ENCODE results near the gene ITGB3. TPM values are rescaled to one million over a fixed set of nuclear protein-coding genes. Genes with fewer than 3 reads are reported as not detected.

ITGB3 gene
- total RNA-seq, 1 experiment from 2014 or later = not detected

GRCh38 chr17:47210779-47211178, 42.8 kb upstream of the ITGB3 start:
- ATAC-seq (no peak), DNase-seq (ENCODE audit: low read depth, low spot score) (no peak)
- H2AFZ ChIP-seq (ENCODE audit: low read depth, low read length, poor library complexity, severe bottlenecking) = no peak overlapping the region
- H3K9ac ChIP-seq (ENCODE audit: low read length) = no peak overlapping the region
- intact Hi-C loops (cut with micrococcal nuclease) = no loop called here
- no peaks in the 10 kb centered on the region for H3K9me2 ChIP-seq (ENCODE audit: insufficient read depth)
- H3K79me2 ChIP-seq (ENCODE audit: insufficient read depth, low read length) = no peaks in the 10 kb centered on the region
- no peaks in the 10 kb centered on the region for H3K9me3 ChIP-seq (ENCODE audit: control insufficient read depth in 1 of 2, insufficient read depth in 1 of 2, low read depth in 1 of 2, low read length in 2 of 2)
- H3K4me1 ChIP-seq (ENCODE audit: control insufficient read depth in 1 of 2, insufficient read depth in 2 of 2, low read length in 2 of 2) = peaks cover 4% of the 10 kb centered on the region in 2 experiments
- ChIA-PET POLR2A (no interaction called here), RAD21 (ENCODE audit: low non-redundant PET in 1 of 2, low total read pairs in 2 of 2, uncharacterized antibody in 2 of 2, unreplicated experiment in 2 of 2) (no interaction called here), CTCF (no interaction called here)
- H3K27ac ChIP-seq (ENCODE audit: low read depth, low read length) = no peak overlapping the region
- H3K27me3 ChIP-seq (ENCODE audit: insufficient read depth, low read length) = no peaks in the 10 kb centered on the region
- H4K20me1 ChIP-seq (ENCODE audit: insufficient read depth) = no peaks in the 10 kb centered on the region
- H3K4me3 ChIP-seq (replicated peaks in 1 of 2; ENCODE audit: low read depth in 1 of 2, low read length in 2 of 2) = no peak overlapping the region
- H3K36me3 ChIP-seq (ENCODE audit: control insufficient read depth in 1 of 2, insufficient read depth in 2 of 2, low read length in 2 of 2) = no peaks in the 10 kb centered on the region
- no peak overlapping the region for H3K4me2 ChIP-seq (ENCODE audit: low read length)
- no TSS peak for BruUV-seq (replicated peaks)
- no peak for TF ChIP-seq FOSL1 (IDR thresholded peaks at IDR 0.05; ENCODE audit: low read depth)
- TF ChIP-seq POLR2AphosphoS5 (IDR thresholded peaks at IDR 0.05; ENCODE audit: low read depth, low read length) = no peak

GRCh38 chr17:47212458-47212857, 41.2 kb upstream of the ITGB3 start:
- H3K4me3 ChIP-seq (replicated peaks in 1 of 2; ENCODE audit: low read depth in 1 of 2, low read length in 2 of 2) = no peak overlapping the region
- TF ChIP-seq SP1 (IDR thresholded peaks at IDR 0.05; ENCODE audit: low read depth) (no peak), SIN3A (IDR thresholded peaks at IDR 0.05; ENCODE audit: low read depth) (no peak), CTCF (IDR thresholded peaks at IDR 0.05 in 2 of 3, conservative IDR thresholded peaks at IDR 0.05 in 1 of 3; ENCODE audit: borderline replicate concordance in 1 of 3, insufficient read depth in 1 of 3, low read depth in 2 of 3, low read length in 2 of 3) (no peak), YY1 (IDR thresholded peaks at IDR 0.05; ENCODE audit: extremely low read depth, insufficient replicate concordance, low read depth, low read length) (no peak), ZBTB33 (IDR thresholded peaks at IDR 0.05; ENCODE audit: extremely low read depth, insufficient replicate concordance, low read length) (no peak), JUND (IDR thresholded peaks at IDR 0.05) (no peak), EZH2phosphoT487 (IDR thresholded peaks at IDR 0.05; ENCODE audit: borderline replicate concordance) (no peak), ZNF274 (IDR thresholded peaks at IDR 0.05; ENCODE audit: low read depth, low read length) (no peak), EGR1 (IDR thresholded peaks at IDR 0.05; ENCODE audit: low read depth) (no peak), MAX (IDR thresholded peaks at IDR 0.05) (no peak), ZFX (IDR thresholded peaks at IDR 0.05) (no peak), POLR2AphosphoS5 (IDR thresholded peaks at IDR 0.05; ENCODE audit: low read depth, low read length) (no peak), RAD21 (IDR thresholded peaks at IDR 0.05; ENCODE audit: low read depth) (no peak)
- H3K27me3 ChIP-seq (ENCODE audit: insufficient read depth, low read length) = no peaks in the 10 kb centered on the region
- no peaks in the 10 kb centered on the region for H3K9me2 ChIP-seq (ENCODE audit: insufficient read depth)
- intact Hi-C loops (cut with micrococcal nuclease) = no loop called here
- H3K27ac ChIP-seq (ENCODE audit: low read depth, low read length) = no peak overlapping the region
- no peak overlapping the region for H3K9ac ChIP-seq (ENCODE audit: low read length)
- H3K9me3 ChIP-seq (ENCODE audit: control insufficient read depth in 1 of 2, insufficient read depth in 1 of 2, low read depth in 1 of 2, low read length in 2 of 2) = no peaks in the 10 kb centered on the region
- CTCF ChIA-PET = no interaction called here
- DNase-seq (ENCODE audit: low read depth, low spot score) = no peak
- POLR2A ChIA-PET = no interaction called here
- H3K4me1 ChIP-seq (ENCODE audit: control insufficient read depth in 1 of 2, insufficient read depth in 2 of 2, low read length in 2 of 2) = no peaks in the 10 kb centered on the region
- H3K36me3 ChIP-seq (ENCODE audit: control insufficient read depth in 1 of 2, insufficient read depth in 2 of 2, low read length in 2 of 2) = no peaks in the 10 kb centered on the region
- ATAC-seq = no peak
- H2AFZ ChIP-seq (ENCODE audit: low read depth, low read length, poor library complexity, severe bottlenecking) = no peak overlapping the region
- RAD21 ChIA-PET (ENCODE audit: low non-redundant PET in 1 of 2, low total read pairs in 2 of 2, uncharacterized antibody in 2 of 2, unreplicated experiment in 2 of 2) = no interaction called here
- no TSS peak for BruUV-seq (replicated peaks)
- no peaks in the 10 kb centered on the region for H4K20me1 ChIP-seq (ENCODE audit: insufficient read depth)
- no peak overlapping the region for H3K4me2 ChIP-seq (ENCODE audit: low read length)
- no peaks in the 10 kb centered on the region for H3K79me2 ChIP-seq (ENCODE audit: insufficient read depth, low read length)

Data from HCT116 (cell line).